Measurements from ENCODE around the gene PITRM1. TPM values are rescaled to one million over a fixed set of nuclear protein-coding genes. Genes with fewer than 3 reads are reported as not detected.

The PITRM1 gene
- polyA plus RNA-seq, 1 experiment = 68.5 TPM

DNA sequence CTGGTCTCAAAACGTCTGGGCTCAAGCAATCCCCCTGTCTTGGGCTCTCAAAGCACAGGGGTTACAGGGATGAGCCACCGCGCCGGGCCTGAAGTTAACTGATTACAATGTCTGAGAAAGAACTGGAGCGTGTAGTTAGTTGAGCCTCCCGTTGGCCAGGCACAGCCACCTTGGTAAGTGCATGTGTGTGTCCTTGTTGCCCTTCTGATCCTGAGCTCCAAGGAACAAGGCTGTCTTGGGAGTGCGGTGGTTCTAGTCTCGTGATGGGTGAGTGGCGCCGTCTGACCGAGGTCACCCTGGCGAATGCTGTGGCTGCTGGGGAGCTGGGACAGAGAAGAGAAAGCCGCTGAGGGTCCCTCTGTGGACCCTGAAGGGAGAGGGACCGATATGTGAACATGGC, 50.5 kb downstream of the PITRM1 start:
- H3K4me3 ChIP-seq (ENCODE audit: low read depth, low read length) = no peak overlapping the region
- DNase-seq (ENCODE audit: low read depth) = no peak
- H3K27me3 ChIP-seq (ENCODE audit: control insufficient read depth, insufficient read depth, low read length) = no peaks in the 10 kb centered on the region
- POLR2A ChIA-PET = no interaction called here
- TF ChIP-seq, protein P1, sequence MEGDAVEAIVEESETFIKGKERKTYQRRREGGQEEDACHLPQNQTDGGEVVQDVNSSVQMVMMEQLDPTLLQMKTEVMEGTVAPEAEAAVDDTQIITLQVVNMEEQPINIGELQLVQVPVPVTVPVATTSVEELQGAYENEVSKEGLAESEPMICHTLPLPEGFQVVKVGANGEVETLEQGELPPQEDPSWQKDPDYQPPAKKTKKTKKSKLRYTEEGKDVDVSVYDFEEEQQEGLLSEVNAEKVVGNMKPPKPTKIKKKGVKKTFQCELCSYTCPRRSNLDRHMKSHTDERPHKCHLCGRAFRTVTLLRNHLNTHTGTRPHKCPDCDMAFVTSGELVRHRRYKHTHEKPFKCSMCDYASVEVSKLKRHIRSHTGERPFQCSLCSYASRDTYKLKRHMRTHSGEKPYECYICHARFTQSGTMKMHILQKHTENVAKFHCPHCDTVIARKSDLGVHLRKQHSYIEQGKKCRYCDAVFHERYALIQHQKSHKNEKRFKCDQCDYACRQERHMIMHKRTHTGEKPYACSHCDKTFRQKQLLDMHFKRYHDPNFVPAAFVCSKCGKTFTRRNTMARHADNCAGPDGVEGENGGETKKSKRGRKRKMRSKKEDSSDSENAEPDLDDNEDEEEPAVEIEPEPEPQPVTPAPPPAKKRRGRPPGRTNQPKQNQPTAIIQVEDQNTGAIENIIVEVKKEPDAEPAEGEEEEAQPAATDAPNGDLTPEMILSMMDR (IDR thresholded peaks at IDR 0.05; ENCODE audit: insufficient read depth, low read depth, low read length) = no peak
- H3K36me3 ChIP-seq (ENCODE audit: control insufficient read depth, insufficient read depth, low read length) = peaks cover 40% of the 10 kb centered on the region
- CTCF ChIA-PET = interaction anchor here (1.3 kb wide), 1 partner anchor 10 kb away, joined by 3 read pairs; no protein-coding TSS in a partner anchor

DNA sequence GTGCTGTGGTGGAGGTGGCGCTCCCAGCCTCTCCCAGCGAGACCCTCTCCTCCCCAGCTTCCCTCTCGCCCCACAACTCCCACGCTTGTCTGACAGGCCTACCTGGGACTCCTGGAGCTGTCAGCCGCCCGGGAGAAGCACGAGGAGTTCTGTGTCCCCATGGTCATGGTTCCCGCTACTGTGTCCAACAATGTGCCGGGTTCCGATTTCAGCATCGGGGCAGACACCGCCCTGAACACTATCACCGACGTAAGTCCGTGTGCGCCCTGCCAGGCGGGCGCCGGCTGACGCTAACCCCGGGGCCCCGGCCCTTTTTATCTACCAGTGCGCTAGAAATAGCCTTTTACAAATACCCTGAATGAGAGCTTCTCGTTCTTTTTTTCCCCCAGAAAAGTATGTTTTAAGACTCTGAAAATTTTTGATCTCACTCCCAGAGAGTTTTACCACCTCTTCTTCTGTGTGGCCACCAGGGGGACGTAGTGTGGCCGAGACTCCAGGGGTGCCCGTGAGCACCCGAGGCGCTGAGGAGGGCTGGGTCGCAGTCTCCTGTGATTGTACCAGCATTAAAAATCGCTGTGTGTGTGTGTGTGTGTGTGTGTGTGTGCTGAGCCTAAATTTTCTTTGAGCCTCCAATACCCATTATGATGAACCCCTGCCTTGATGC, 52.7 kb downstream of the PITRM1 start:
- peaks cover 36% of the 10 kb centered on the region for H3K36me3 ChIP-seq (ENCODE audit: control insufficient read depth, insufficient read depth, low read length)
- ChIA-PET POLR2A (no interaction called here), CTCF (interaction anchor here (1.2 to 1.5 kb wide), 3 partner anchors 13 to 37 kb away, joined by 3 to 7 read pairs (median 5); no protein-coding TSS in a partner anchor)
- no peaks in the 10 kb centered on the region for H3K27me3 ChIP-seq (ENCODE audit: control insufficient read depth, insufficient read depth, low read length)
- no peak for DNase-seq (ENCODE audit: low read depth)
- TF ChIP-seq, protein P1 (IDR thresholded peaks at IDR 0.05; ENCODE audit: insufficient read depth, low read depth, low read length) = peak; percentile 66
- H3K4me3 ChIP-seq (ENCODE audit: low read depth, low read length) = no peak overlapping the region

GRCh38 chr10:3118641-3119091, 53.9 kb downstream of the PITRM1 start:
- H3K36me3 ChIP-seq (ENCODE audit: control insufficient read depth, insufficient read depth, low read length) = peaks cover 37% of the 10 kb centered on the region
- H3K4me3 ChIP-seq (ENCODE audit: low read depth, low read length) = no peak overlapping the region
- DNase-seq (ENCODE audit: low read depth) = no peak
- ChIA-PET CTCF (interaction anchor here (1.2 to 1.5 kb wide), 2 partner anchors 15 to 38 kb away, joined by 3 to 7 read pairs; no protein-coding TSS in a partner anchor), POLR2A (no interaction called here)
- H3K27me3 ChIP-seq (ENCODE audit: control insufficient read depth, insufficient read depth, low read length) = no peaks in the 10 kb centered on the region
- TF ChIP-seq, protein P1 (IDR thresholded peaks at IDR 0.05; ENCODE audit: insufficient read depth, low read depth, low read length) = no peak

DNA sequence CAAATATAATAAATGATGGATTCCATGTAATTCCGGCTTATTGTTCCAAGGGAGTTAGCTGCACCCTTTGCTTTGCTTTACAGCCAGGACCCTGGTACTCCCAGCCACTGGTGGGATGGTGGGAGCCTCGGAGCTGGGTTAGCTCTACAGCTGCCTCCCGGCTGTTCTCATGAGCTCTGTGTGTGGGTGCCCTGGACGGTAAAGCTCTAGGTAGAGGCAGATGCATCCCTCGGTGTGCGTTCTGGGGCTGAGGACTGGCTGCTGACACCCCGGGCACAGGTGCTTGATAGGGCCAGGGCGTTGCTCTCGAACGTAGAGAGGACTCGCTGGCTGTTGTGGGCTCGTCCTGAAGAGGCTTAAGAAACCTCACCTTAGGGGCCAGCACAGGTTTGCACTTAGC, 55.1 kb downstream of the PITRM1 start:
- ChIA-PET CTCF (interaction anchor here (0.9 kb wide), 1 partner anchor 12 kb away, joined by 3 read pairs; no protein-coding TSS in a partner anchor), POLR2A (no interaction called here)
- TF ChIP-seq, protein P1 (IDR thresholded peaks at IDR 0.05; ENCODE audit: insufficient read depth, low read depth, low read length) = no peak
- Histone ChIP-seq H3K27me3 (ENCODE audit: control insufficient read depth, insufficient read depth, low read length) (no peaks in the 10 kb centered on the region), H3K4me3 (ENCODE audit: low read depth, low read length) (no peak overlapping the region), H3K36me3 (ENCODE audit: control insufficient read depth, insufficient read depth, low read length) (peaks cover 37% of the 10 kb centered on the region)
- no peak for DNase-seq (ENCODE audit: low read depth)

DNA sequence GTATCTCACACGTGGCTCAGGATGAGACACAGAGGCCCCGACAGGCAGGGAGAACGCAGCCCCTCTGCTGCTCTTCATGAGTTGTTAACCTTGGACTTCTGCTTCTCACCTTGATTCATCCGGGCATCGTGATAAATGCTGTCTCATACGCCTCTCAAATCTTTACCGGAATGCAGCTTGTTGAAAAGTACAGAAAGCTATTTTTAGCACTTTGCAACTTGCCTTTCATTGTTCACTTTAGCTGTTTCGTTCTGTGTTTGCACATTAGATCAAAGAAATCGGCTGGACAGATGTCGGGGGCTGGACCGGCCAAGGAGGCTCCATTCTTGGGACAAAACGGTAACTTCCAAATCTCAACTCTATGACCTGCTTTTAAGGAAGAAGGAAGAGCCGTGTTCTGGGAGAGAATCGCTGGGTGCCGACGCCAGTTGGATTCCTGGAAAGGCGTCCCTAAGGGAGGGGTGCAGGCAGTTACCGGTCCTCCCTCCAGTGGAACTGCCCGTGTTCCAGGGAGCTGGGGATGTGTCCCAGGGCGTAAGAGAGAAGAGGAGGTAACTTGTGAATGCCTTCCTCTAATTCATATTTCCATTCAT, 56.0 kb downstream of the PITRM1 start:
- DNase-seq (ENCODE audit: low read depth) = no peak
- TF ChIP-seq, protein P1 (IDR thresholded peaks at IDR 0.05; ENCODE audit: insufficient read depth, low read depth, low read length) = no peak
- CTCF ChIA-PET = interaction anchor here (0.9 to 1.1 kb wide), 2 partner anchors 13 to 15 kb away, joined by 3 read pairs; no protein-coding TSS in a partner anchor

More for the DNA sequence above, 56.0 kb downstream of the PITRM1 start:
- H3K36me3 ChIP-seq (ENCODE audit: control insufficient read depth, insufficient read depth, low read length) = peaks cover 35% of the 10 kb centered on the region
- H3K27me3 ChIP-seq (ENCODE audit: control insufficient read depth, insufficient read depth, low read length) = no peaks in the 10 kb centered on the region
- POLR2A ChIA-PET = no interaction called here
- no peak overlapping the region for H3K4me3 ChIP-seq (ENCODE audit: low read depth, low read length)

Data from BJ (cell line).